Thoracic aorta (tissue), 2 donors: Measurements from ENCODE around the gene TTN. TPM values are rescaled to one million over a fixed set of nuclear protein-coding genes. Genes with fewer than 3 reads are reported as not detected.

Experiments
- ATAC-seq: fragments of 150-250 bp; one replicate; pipeline ENCODE4 v1.8.0; 2017; ENCODE audit warnings: low read depth; ENCODE audit not compliant: insufficient number of reproducible peaks, low FRiP score
- DNase-seq: peaks from one replicate; pipeline ENCODE4 v3.0.0-alpha.2; 2020; ENCODE audit warnings: low spot score
- H3K27ac ChIP-seq, 2 donors: fragments of 200-600 bp; sonication (generic); 1 replicate in 1 of 2; 2 replicates in 1 of 2; pipeline ENCODE4 v1.5.1; 2016; ENCODE audit warnings: mild to moderate bottlenecking in 2 of 2, moderate library complexity in 2 of 2
- H3K27me3 ChIP-seq: fragments of 200-600 bp; sonication (generic); replicated peaks from 2 replicates; pipeline ENCODE4 v1.6.0; 2016; ENCODE audit warnings: mild to moderate bottlenecking; ENCODE audit not compliant: insufficient read depth
- H3K36me3 ChIP-seq: fragments of 200-600 bp; sonication (generic); one replicate; pipeline ENCODE4 v1.5.1; 2016
- H3K4me1 ChIP-seq, 2 donors: fragments of 200-600 bp; sonication (generic); 1 replicate in 1 of 2; 2 replicates in 1 of 2; pipeline versions ENCODE4 v1.5.1 to v1.6.0; 2016; ENCODE audit warnings: low read depth in 2 of 2, mild to moderate bottlenecking in 1 of 2; ENCODE audit not compliant: control insufficient read depth in 1 of 2
- H3K4me3 ChIP-seq: fragments of 200-600 bp; sonication (generic); 2 replicates; pipeline ENCODE4 v1.5.1; 2016; ENCODE audit warnings: mild to moderate bottlenecking
- H3K9me3 ChIP-seq: fragments of 200-600 bp; sonication (generic); 2 replicates; pipeline ENCODE4 v1.5.1; 2016
- total RNA-seq, 2 donors: library from RNA; depleted of rRNA; stranded (reverse); fragments of >200 nt; gene quantifications; one replicate each; pipeline versions ENCODE4 v1.1.0 to v1.2.3, GENCODE V29; 2016
- TF ChIP-seq, protein P1 (sequence below): fragments of 200-600 bp; sonication (generic); IDR thresholded peaks from one replicate; pipeline ENCODE4 v1.5.1; 2019; ENCODE audit warnings: antibody characterized with exemption

Gene TTN
- total RNA-seq, 2 donors from 2014 or later, result 7.0 to 16.4 TPM

DNA sequence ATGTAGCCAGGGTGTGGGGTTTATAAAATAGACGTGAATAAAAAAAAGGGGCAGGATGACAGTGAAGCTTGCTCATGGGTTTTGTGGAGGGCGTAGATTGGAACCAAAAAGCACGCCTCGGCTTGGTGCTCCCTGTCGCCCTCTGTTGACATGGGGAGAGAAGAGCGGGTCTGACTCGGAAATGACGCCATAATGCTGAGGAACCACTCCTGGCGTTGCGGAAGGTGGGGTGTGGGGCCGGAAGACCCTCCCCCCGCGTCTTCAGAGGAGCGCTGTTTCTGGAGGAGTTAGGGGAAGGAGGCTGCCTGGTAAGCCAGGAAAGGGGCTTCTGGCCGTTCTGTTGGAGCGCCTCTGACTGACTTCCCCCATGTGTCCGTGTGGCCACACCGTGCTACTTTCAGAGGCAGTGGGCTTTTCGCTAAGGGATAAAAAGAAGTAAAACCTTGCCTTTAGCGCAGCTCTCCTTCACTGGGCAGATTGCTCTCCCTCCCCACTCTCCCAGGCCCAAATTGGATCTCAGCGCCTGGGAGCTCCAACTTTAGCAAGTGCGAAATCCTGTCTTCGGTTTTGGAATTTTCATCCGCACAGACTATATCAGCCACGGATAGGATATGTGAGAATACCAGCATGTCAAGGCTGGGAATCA lies 284.1 kb downstream of the TTN start:
- Histone ChIP-seq H3K36me3 (peaks cover 3% of the 10 kb centered on the region), H3K4me3 (peak overlapping the region; percentile 78), H3K9me3 (no peaks in the 10 kb centered on the region), H3K27ac (peak overlapping the region; percentile 10 to 63), H3K4me1 (peaks cover 0 to 7% of the 10 kb centered on the region in 2 donors), H3K27me3 (no peaks in the 10 kb centered on the region)
- TF ChIP-seq, protein P1, sequence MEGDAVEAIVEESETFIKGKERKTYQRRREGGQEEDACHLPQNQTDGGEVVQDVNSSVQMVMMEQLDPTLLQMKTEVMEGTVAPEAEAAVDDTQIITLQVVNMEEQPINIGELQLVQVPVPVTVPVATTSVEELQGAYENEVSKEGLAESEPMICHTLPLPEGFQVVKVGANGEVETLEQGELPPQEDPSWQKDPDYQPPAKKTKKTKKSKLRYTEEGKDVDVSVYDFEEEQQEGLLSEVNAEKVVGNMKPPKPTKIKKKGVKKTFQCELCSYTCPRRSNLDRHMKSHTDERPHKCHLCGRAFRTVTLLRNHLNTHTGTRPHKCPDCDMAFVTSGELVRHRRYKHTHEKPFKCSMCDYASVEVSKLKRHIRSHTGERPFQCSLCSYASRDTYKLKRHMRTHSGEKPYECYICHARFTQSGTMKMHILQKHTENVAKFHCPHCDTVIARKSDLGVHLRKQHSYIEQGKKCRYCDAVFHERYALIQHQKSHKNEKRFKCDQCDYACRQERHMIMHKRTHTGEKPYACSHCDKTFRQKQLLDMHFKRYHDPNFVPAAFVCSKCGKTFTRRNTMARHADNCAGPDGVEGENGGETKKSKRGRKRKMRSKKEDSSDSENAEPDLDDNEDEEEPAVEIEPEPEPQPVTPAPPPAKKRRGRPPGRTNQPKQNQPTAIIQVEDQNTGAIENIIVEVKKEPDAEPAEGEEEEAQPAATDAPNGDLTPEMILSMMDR, result peak; percentile 55
- peak; percentile 49 for DNase-seq
- peak; percentile 87 for ATAC-seq

DNA sequence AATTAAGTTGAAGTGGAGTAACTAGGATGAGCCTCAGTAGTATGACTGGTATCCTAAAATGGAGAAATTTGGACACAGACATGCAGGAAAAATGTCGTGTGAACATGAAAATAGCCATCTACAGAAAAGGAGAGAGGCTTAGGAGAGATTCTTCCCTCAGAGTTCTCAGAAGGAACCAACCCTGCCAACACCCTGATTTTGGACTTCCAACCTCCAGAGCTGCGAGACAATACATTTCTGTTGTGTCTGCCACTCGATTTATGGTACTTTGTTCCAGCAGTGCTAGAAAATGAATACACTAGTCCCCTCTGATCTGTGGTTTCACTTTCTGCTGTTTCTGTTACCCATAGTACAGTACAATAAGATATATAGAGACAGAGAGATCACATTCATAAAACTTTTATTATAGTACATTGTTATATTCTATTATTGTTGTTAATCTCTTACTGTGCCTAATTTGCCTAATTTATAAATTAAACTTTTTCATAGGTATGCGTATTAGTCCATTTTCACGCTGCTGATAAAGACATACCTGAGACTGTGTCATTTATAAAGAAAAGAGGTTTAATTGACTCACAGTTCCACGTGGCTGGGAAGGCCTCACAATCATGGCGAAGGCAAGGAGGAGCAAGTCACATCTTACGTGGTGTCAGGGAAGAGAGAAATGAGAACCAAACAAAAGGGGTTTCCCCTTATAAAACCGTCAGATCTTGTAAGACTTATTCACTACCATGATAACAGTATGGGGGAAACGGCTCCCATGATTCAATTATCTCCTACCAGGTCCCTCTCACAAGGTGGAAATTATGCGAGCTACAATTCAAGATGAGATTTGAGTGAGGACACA lies 285.7 kb downstream of the TTN start:
- ATAC-seq (no peak), DNase-seq (no peak)
- no peaks in the 10 kb centered on the region for H3K9me3 ChIP-seq
- peaks cover 0 to 7% of the 10 kb centered on the region in 2 donors for H3K4me1 ChIP-seq
- H3K4me3 ChIP-seq, result no peak overlapping the region
- H3K36me3 ChIP-seq, result peaks cover 7% of the 10 kb centered on the region
- TF ChIP-seq, protein P1, result no peak
- no peaks in the 10 kb centered on the region for H3K27me3 ChIP-seq
- H3K27ac ChIP-seq, result no peak overlapping the region

DNA sequence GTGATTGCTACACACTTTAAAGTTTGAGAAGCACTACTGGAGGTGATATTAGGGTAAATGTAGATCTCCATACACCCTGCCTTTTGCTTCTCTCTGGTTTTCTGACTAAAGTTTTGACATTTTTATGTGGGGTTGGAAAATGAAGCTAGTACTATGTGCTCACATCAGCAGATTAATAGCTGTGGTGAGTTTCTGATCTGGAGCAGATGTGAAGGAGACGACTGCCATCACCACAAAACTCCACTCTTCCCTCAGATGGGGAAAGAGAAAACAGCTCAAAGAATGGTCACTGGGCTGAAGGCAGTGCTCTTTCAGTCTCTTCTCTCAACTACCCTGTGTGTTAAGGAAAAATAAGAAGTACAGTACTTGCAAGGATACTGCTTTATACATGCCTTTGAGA lies 289.7 kb downstream of the TTN start:
- H3K9me3 ChIP-seq, result no peaks in the 10 kb centered on the region
- H3K36me3 ChIP-seq, result peaks cover 8% of the 10 kb centered on the region
- H3K27me3 ChIP-seq, result no peaks in the 10 kb centered on the region
- no peak overlapping the region for H3K4me3 ChIP-seq
- no peak for ATAC-seq
- no peak overlapping the region for H3K27ac ChIP-seq
- TF ChIP-seq, protein P1, result no peak
- no peaks in the 10 kb centered on the region for H3K4me1 ChIP-seq
- DNase-seq, result no peak

DNA sequence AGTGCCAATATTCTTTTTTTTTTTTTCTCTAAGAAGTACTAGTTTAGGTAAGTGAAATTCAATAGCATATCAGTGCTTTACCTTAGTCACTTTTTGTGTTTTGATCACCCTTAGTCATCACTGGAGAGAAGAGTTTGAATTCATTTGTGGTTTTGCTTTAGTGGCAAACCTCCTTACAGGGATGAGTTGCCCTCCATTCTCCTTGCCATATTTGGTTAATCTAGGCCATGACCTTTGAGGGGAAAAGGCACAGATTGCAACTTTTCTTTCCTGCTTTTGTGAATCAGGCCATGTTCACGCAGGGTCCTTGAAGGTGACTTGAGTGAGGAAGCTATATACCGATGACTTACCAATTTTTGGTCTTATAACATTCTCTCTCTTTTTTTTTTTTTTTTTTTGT lies 292.6 kb downstream of the TTN start:
- Histone ChIP-seq H3K4me1 (no peaks in the 10 kb centered on the region), H3K9me3 (no peaks in the 10 kb centered on the region), H3K4me3 (no peak overlapping the region), H3K27me3 (no peaks in the 10 kb centered on the region), H3K27ac (no peak overlapping the region), H3K36me3 (peaks cover 12% of the 10 kb centered on the region)
- ATAC-seq, result no peak
- TF ChIP-seq, protein P1, result no peak
- DNase-seq, result no peak

DNA sequence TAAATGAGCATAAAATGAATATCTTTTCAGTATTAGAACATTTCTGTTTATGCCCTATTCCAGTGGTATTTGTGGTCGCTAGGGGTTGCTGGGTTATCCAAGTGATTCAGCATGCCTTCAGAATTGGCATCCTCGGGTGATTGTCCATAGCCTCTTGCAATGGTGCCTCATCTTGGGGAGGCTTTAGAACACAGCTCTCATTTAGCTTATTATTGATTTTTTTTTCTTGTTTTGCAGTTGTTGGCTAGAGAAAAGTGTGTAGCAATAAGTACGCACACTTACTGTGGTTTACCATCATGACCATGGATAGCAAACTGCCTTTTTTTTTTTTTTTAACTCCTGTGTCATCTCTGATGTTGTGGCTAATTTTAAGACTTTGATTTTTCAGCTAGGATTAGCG lies 293.3 kb downstream of the TTN start:
- Histone ChIP-seq H3K4me3 (no peak overlapping the region), H3K27ac (no peak overlapping the region), H3K27me3 (no peaks in the 10 kb centered on the region), H3K9me3 (no peaks in the 10 kb centered on the region), H3K4me1 (no peaks in the 10 kb centered on the region), H3K36me3 (peaks cover 12% of the 10 kb centered on the region)
- DNase-seq, result no peak
- TF ChIP-seq, protein P1, result no peak
- no peak for ATAC-seq
